Activated naive CD8-positive, alpha-beta T cell treated with anti-CD3 and anti-CD28 coated beads, Interleukin-2, amount 50 U/mL, for 24 hours (primary cell): ENCODE results near the gene FAM89A.
A peak's percentile ranks its signal among the peaks of the same experiment; 100 is the strongest.
"Not testable (repeated sequence)": the region's sequence is repeated elsewhere in the genome, so short reads cannot be mapped to it uniquely, and the experiment has no call there.

ENCODE experiments used
- ATAC-seq: fragments of 150-1000 bp; cut with Tn5 transposase; one replicate; pipeline ENCODE4 v1.10.0; 2021
- DNase-seq: peaks from one replicate; pipeline ENCODE4 v3.0.0; 2021
- H3K27ac Mint-ChIP-seq: one replicate; pipeline ENCODE4 v1.8.0; 2021; ENCODE audit warnings: mild to moderate bottlenecking, mixed read lengths
- H3K27me3 Mint-ChIP-seq: one replicate; pipeline ENCODE4 v1.8.0; 2021; ENCODE audit warnings: mixed read lengths
- H3K36me3 Mint-ChIP-seq: one replicate; pipeline ENCODE4 v1.8.0; 2021; ENCODE audit warnings: low read depth, mixed read lengths
- H3K4me1 Mint-ChIP-seq: one replicate; pipeline ENCODE4 v1.8.0; 2021; ENCODE audit warnings: mixed read lengths
- H3K4me3 Mint-ChIP-seq: one replicate; pipeline ENCODE4 v1.8.0; 2021; ENCODE audit warnings: mild to moderate bottlenecking, moderate library complexity, mixed read lengths
- H3K9me3 Mint-ChIP-seq: one replicate; pipeline ENCODE4 v1.8.0; 2021; ENCODE audit warnings: mixed read lengths

FAM89A gene

GRCh38 chr1:231029841-231030240, 10.2 kb downstream of the FAM89A start:
- peaks cover 7% of the 10 kb centered on the region for H3K4me1 Mint-ChIP-seq
- H3K27ac Mint-ChIP-seq = no peak overlapping the region
- H3K27me3 Mint-ChIP-seq = no peaks in the 10 kb centered on the region

GRCh38 chr1:231029247-231029646, 10.8 kb downstream of the FAM89A start:
- H3K27me3 Mint-ChIP-seq, H3K27ac Mint-ChIP-seq, H3K4me3 Mint-ChIP-seq, H3K4me1 Mint-ChIP-seq, H3K36me3 Mint-ChIP-seq, H3K9me3 Mint-ChIP-seq, ATAC-seq, DNase-seq: not testable (repeated sequence)

More at GRCh38 chr1:231029841-231030240, 10.2 kb downstream of the FAM89A start:
- DNase-seq (no peak), ATAC-seq (no peak)
- H3K36me3 Mint-ChIP-seq = no peaks in the 10 kb centered on the region
- no peaks in the 10 kb centered on the region for H3K9me3 Mint-ChIP-seq
- no peak overlapping the region for H3K4me3 Mint-ChIP-seq

GRCh38 chr1:231028682-231029081, 11.4 kb downstream of the FAM89A start:
- ATAC-seq = no peak
- Mint-ChIP-seq H3K27ac (no peak overlapping the region), H3K9me3 (no peaks in the 10 kb centered on the region), H3K36me3 (no peaks in the 10 kb centered on the region), H3K4me1 (peaks cover 7% of the 10 kb centered on the region), H3K27me3 (no peaks in the 10 kb centered on the region), H3K4me3 (no peak overlapping the region)
- DNase-seq = no peak

GRCh38 chr1:231027971-231028370, 12.1 kb downstream of the FAM89A start:
- no peaks in the 10 kb centered on the region for H3K9me3 Mint-ChIP-seq
- no peak overlapping the region for H3K4me3 Mint-ChIP-seq
- no peak for DNase-seq
- no peak for ATAC-seq
- no peak overlapping the region for H3K27ac Mint-ChIP-seq
- no peaks in the 10 kb centered on the region for H3K36me3 Mint-ChIP-seq
- H3K27me3 Mint-ChIP-seq = no peaks in the 10 kb centered on the region
- peaks cover 6% of the 10 kb centered on the region for H3K4me1 Mint-ChIP-seq

GRCh38 chr1:231027136-231027925, 12.7 kb downstream of the FAM89A start:
- H3K36me3 Mint-ChIP-seq = no peaks in the 10 kb centered on the region
- H3K9me3 Mint-ChIP-seq = no peaks in the 10 kb centered on the region
- no peak overlapping the region for H3K4me3 Mint-ChIP-seq
- H3K27ac Mint-ChIP-seq = no peak overlapping the region
- peaks cover 3% of the 10 kb centered on the region for H3K4me1 Mint-ChIP-seq
- no peaks in the 10 kb centered on the region for H3K27me3 Mint-ChIP-seq
- DNase-seq = no peak
- ATAC-seq = no peak

- no peak overlapping the region for H3K27ac Mint-ChIP-seq
- H3K4me3 Mint-ChIP-seq = no peak overlapping the region
- H3K27me3 Mint-ChIP-seq = no peaks in the 10 kb centered on the region
- H3K9me3 Mint-ChIP-seq = no peaks in the 10 kb centered on the region
- H3K36me3 Mint-ChIP-seq = no peaks in the 10 kb centered on the region
- peaks cover 3% of the 10 kb centered on the region for H3K4me1 Mint-ChIP-seq
- DNase-seq (no peak), ATAC-seq (no peak)
These were observed 13.5 kb downstream of the FAM89A start for GRCh38 chr1:231026576-231026975.

GRCh38 chr1:231023150-231023549, 16.9 kb downstream of the FAM89A start:
- Mint-ChIP-seq H3K27ac (no peak overlapping the region), H3K27me3 (no peaks in the 10 kb centered on the region), H3K4me1 (peaks cover 6% of the 10 kb centered on the region), H3K9me3 (no peaks in the 10 kb centered on the region), H3K36me3 (peaks cover 4% of the 10 kb centered on the region), H3K4me3 (no peak overlapping the region)
- DNase-seq = no peak
- no peak for ATAC-seq

- ATAC-seq, H3K4me1 Mint-ChIP-seq, H3K9me3 Mint-ChIP-seq, DNase-seq, H3K27ac Mint-ChIP-seq, H3K36me3 Mint-ChIP-seq, H3K4me3 Mint-ChIP-seq, H3K27me3 Mint-ChIP-seq: not testable (repeated sequence)
These were observed 17.5 kb downstream of the FAM89A start for GRCh38 chr1:231022543-231022942.

GRCh38 chr1:231021540-231022031, 18.5 kb downstream of the FAM89A start:
- H3K27ac Mint-ChIP-seq = no peak overlapping the region
- H3K4me3 Mint-ChIP-seq = no peak overlapping the region
- DNase-seq = no peak
- no peaks in the 10 kb centered on the region for H3K27me3 Mint-ChIP-seq
- H3K4me1 Mint-ChIP-seq = peaks cover 6% of the 10 kb centered on the region
- ATAC-seq = no peak
- peaks cover 4% of the 10 kb centered on the region for H3K36me3 Mint-ChIP-seq
- H3K9me3 Mint-ChIP-seq = no peaks in the 10 kb centered on the region

GRCh38 chr1:231020816-231021215, 19.2 kb downstream of the FAM89A start:
- DNase-seq (no peak), ATAC-seq (no peak)
- H3K4me3 Mint-ChIP-seq = no peak overlapping the region
- no peak overlapping the region for H3K27ac Mint-ChIP-seq
- H3K27me3 Mint-ChIP-seq = no peaks in the 10 kb centered on the region
- peaks cover 6% of the 10 kb centered on the region for H3K4me1 Mint-ChIP-seq
- H3K9me3 Mint-ChIP-seq = no peaks in the 10 kb centered on the region
- peaks cover 4% of the 10 kb centered on the region for H3K36me3 Mint-ChIP-seq

- peaks cover 6% of the 10 kb centered on the region for H3K4me1 Mint-ChIP-seq
- no peak overlapping the region for H3K4me3 Mint-ChIP-seq
- H3K36me3 Mint-ChIP-seq = peaks cover 4% of the 10 kb centered on the region
- no peaks in the 10 kb centered on the region for H3K27me3 Mint-ChIP-seq
- DNase-seq (no peak), ATAC-seq (peak; percentile 50)
- no peak overlapping the region for H3K27ac Mint-ChIP-seq
- no peaks in the 10 kb centered on the region for H3K9me3 Mint-ChIP-seq
These were observed 19.9 kb downstream of the FAM89A start for GRCh38 chr1:231020139-231020601.

- DNase-seq (no peak), ATAC-seq (no peak)
- Mint-ChIP-seq H3K4me1 (peaks cover 6% of the 10 kb centered on the region), H3K9me3 (no peaks in the 10 kb centered on the region), H3K36me3 (peaks cover 4% of the 10 kb centered on the region), H3K27ac (no peak overlapping the region), H3K27me3 (no peaks in the 10 kb centered on the region), H3K4me3 (no peak overlapping the region)
These were observed 20.3 kb downstream of the FAM89A start for GRCh38 chr1:231019711-231020110.

GRCh38 chr1:231016966-231017365, 23.1 kb downstream of the FAM89A start:
- Mint-ChIP-seq H3K4me1 (peaks cover 6% of the 10 kb centered on the region), H3K4me3 (no peak overlapping the region), H3K9me3 (no peaks in the 10 kb centered on the region), H3K27ac (no peak overlapping the region), H3K36me3 (peaks cover 4% of the 10 kb centered on the region), H3K27me3 (no peaks in the 10 kb centered on the region)
- DNase-seq = no peak
- no peak for ATAC-seq

GRCh38 chr1:231016234-231016633, 23.8 kb downstream of the FAM89A start:
- peaks cover 6% of the 10 kb centered on the region for H3K4me1 Mint-ChIP-seq
- H3K36me3 Mint-ChIP-seq = peaks cover 4% of the 10 kb centered on the region
- no peak overlapping the region for H3K4me3 Mint-ChIP-seq
- no peaks in the 10 kb centered on the region for H3K9me3 Mint-ChIP-seq
- DNase-seq (no peak), ATAC-seq (no peak)
- H3K27me3 Mint-ChIP-seq = no peaks in the 10 kb centered on the region
- no peak overlapping the region for H3K27ac Mint-ChIP-seq

- DNase-seq = no peak
- H3K27me3 Mint-ChIP-seq = no peaks in the 10 kb centered on the region
These were observed 26.6 kb downstream of the FAM89A start for GRCh38 chr1:231013391-231014015.

More at GRCh38 chr1:231013391-231014015, 26.6 kb downstream of the FAM89A start:
- Mint-ChIP-seq H3K4me1 (no peaks in the 10 kb centered on the region), H3K27ac (no peak overlapping the region), H3K4me3 (no peak overlapping the region), H3K36me3 (no peaks in the 10 kb centered on the region), H3K9me3 (no peaks in the 10 kb centered on the region)
- no peak for ATAC-seq
